IMR-90 (cell line): ENCODE data around the gene NRXN2. TPM values are rescaled to one million over a fixed set of nuclear protein-coding genes. Genes with fewer than 3 reads are reported as not detected.
A peak's percentile ranks its signal among the peaks of the same experiment; 100 is the strongest.

Source experiments
- ATAC-seq: fragments of 200-7000 bp; cut with Tn5 transposase; 2 replicates; pipeline ENCODE4 v1.9.1; 2020; ENCODE audit warnings: low read depth, mild to moderate bottlenecking, moderate library complexity
- BruUV-seq: library from RNA; stranded (reverse); fragments of 400-500 nt; replicated peaks from 2 replicates; lab custom pipeline; 2021; lab: Mats Ljungman, UMichigan
- CTCF ChIA-PET: fragments of 300-600 bp; formaldehyde crosslinking; extraction: SDS; loops from one replicate; lab custom pipeline; 2021; ENCODE audit warnings: antibody characterized with exemption; lab: Yijun Ruan, JAX
- POLR2A ChIA-PET: fragments of 300-600 bp; sonication (Branson Sonifier 250); formaldehyde crosslinking; loops from one replicate; lab custom pipeline; 2022; ENCODE audit warnings: antibody characterized with exemption; ENCODE audit not compliant: unreplicated experiment; lab: Charles Lee
- DNase-seq: peaks from one replicate; pipeline ENCODE4 v3.0.0; 2013
- H2AFZ ChIP-seq: replicated peaks from 2 replicates; pipeline ENCODE3; 2013; ENCODE audit warnings: low read length, mild to moderate bottlenecking; ENCODE audit not compliant: poor library complexity
- H2AK5ac ChIP-seq: 2 replicates; pipeline ENCODE4 v1.6.1; 2013; ENCODE audit warnings: low read depth, low read length, inconsistent platforms
- H2AK9ac ChIP-seq: replicated peaks from 2 replicates; pipeline ENCODE3; 2013; ENCODE audit warnings: mild to moderate bottlenecking, low read depth, low read length, moderate library complexity; ENCODE audit not compliant: poor library complexity
- H2BK120ac ChIP-seq: 2 replicates; pipeline ENCODE4 v1.6.1; 2013; ENCODE audit warnings: low read depth, low read length, inconsistent platforms
- H2BK15ac ChIP-seq: 3 replicates; pipeline ENCODE4 v1.6.1; 2013; ENCODE audit warnings: low read depth, low read length, inconsistent platforms
- H2BK20ac ChIP-seq: 2 replicates; pipeline ENCODE4 v1.6.1; 2013; ENCODE audit warnings: low read depth, mild to moderate bottlenecking, inconsistent platforms, low read length, moderate library complexity
- H2BK5ac ChIP-seq: 2 replicates; pipeline ENCODE4 v1.6.1; 2013; ENCODE audit warnings: mild to moderate bottlenecking, low read depth, low read length, inconsistent platforms; ENCODE audit not compliant: poor library complexity, severe bottlenecking
- H3K14ac ChIP-seq: replicated peaks from 2 replicates; pipeline ENCODE4 v1.6.1; 2013; ENCODE audit warnings: low read depth, low read length, inconsistent platforms
- H3K18ac ChIP-seq: 2 replicates; pipeline ENCODE4 v1.6.1; 2013; ENCODE audit warnings: low read depth, low read length, control low read depth
- H3K23ac ChIP-seq: 2 replicates; pipeline ENCODE4 v1.6.1; 2013; ENCODE audit warnings: low read depth, low read length, inconsistent platforms
- H3K27ac ChIP-seq: 2 replicates; pipeline ENCODE4 v1.5.1; 2013; ENCODE audit warnings: mild to moderate bottlenecking, control low read depth, low read length; ENCODE audit not compliant: insufficient read depth
- H3K27me3 ChIP-seq: 2 replicates; pipeline ENCODE4 v1.6.1; 2013; ENCODE audit warnings: low read length; ENCODE audit not compliant: control insufficient read depth, insufficient read depth
- H3K36me3 ChIP-seq: 2 replicates; pipeline ENCODE4 v1.6.1; 2013; ENCODE audit warnings: low read length, mixed read lengths; ENCODE audit not compliant: control insufficient read depth, insufficient read depth
- H3K4ac ChIP-seq: 2 replicates; pipeline ENCODE4 v1.6.1; 2013; ENCODE audit warnings: low read depth, low read length, inconsistent platforms
- H3K4me1 ChIP-seq: 2 replicates; pipeline ENCODE4 v1.6.1; 2013; ENCODE audit warnings: low read length, mixed read lengths; ENCODE audit not compliant: control insufficient read depth, insufficient read depth
- H3K4me2 ChIP-seq: 2 replicates; pipeline ENCODE4 v1.6.1; 2013; ENCODE audit warnings: low read depth, mild to moderate bottlenecking, control low read depth, low read length, moderate library complexity
- H3K4me3 ChIP-seq: 2 replicates; pipeline ENCODE4 v1.5.1; 2013; ENCODE audit warnings: low read depth, mild to moderate bottlenecking, control low read depth, low read length, moderate library complexity; ENCODE audit not compliant: insufficient read depth
- H3K56ac ChIP-seq: 2 replicates; pipeline ENCODE4 v1.6.1; 2013; ENCODE audit warnings: low read length, inconsistent platforms; ENCODE audit not compliant: insufficient read depth; ENCODE audit errors: extremely low read depth
- H3K79me1 ChIP-seq, 2 experiments: 2 replicates each; pipeline ENCODE4 v1.6.1; 2013; ENCODE audit warnings: low read length in 2 of 2, inconsistent platforms in 1 of 2, low read depth in 1 of 2
- H3K9ac ChIP-seq: 2 replicates; pipeline ENCODE4 v1.6.1; 2013; ENCODE audit warnings: low read depth, low read length, control low read depth
- H3K9me1 ChIP-seq: 2 replicates; pipeline ENCODE4 v1.6.1; 2013; ENCODE audit warnings: low read length, inconsistent platforms; ENCODE audit not compliant: insufficient read depth
- H3K9me3 ChIP-seq: 2 replicates; pipeline ENCODE4 v1.6.1; 2013; ENCODE audit warnings: low read length; ENCODE audit not compliant: control insufficient read depth, insufficient read depth
- H4K20me1 ChIP-seq: 2 replicates; pipeline ENCODE4 v1.6.1; 2013; ENCODE audit warnings: low read length, inconsistent platforms; ENCODE audit not compliant: insufficient read depth
- H4K5ac ChIP-seq: 2 replicates; pipeline ENCODE4 v1.6.1; 2013; ENCODE audit warnings: mild to moderate bottlenecking, low read depth, low read length, control low read depth
- H4K8ac ChIP-seq, 2 experiments: 2 replicates each; pipeline ENCODE4 v1.6.1; 2013; ENCODE audit warnings: low read depth in 2 of 2, low read length in 2 of 2, control low read depth in 1 of 2, inconsistent platforms in 1 of 2
- H4K91ac ChIP-seq: 2 replicates; pipeline ENCODE4 v1.6.1; 2013; ENCODE audit warnings: low read depth, low read length, inconsistent platforms; ENCODE audit not compliant: insufficient read depth
- BHLHE40 ChIP-seq: fragments of 150-350 bp; IDR thresholded peaks from 2 replicates; pipeline ENCODE4 v1.6.1; 2016; ENCODE audit warnings: mild to moderate bottlenecking, low read depth, low read length
- CEBPB ChIP-seq: IDR thresholded peaks from 2 replicates; pipeline ENCODE4 v1.6.1; 2012; ENCODE audit warnings: low read depth, low read length, improper control_type of control experiment
- CHD1 ChIP-seq: IDR thresholded peaks from 2 replicates; pipeline ENCODE4 v1.6.1; 2012; ENCODE audit warnings: low read depth, low read length, improper control_type of control experiment
- CTCF ChIP-seq: conservative IDR thresholded peaks from 2 replicates; pipeline ENCODE4 v1.5.1; 2012; ENCODE audit warnings: mild to moderate bottlenecking, low read depth, low read length, improper control_type of control experiment
- ELK1 ChIP-seq: fragments of 150-350 bp; IDR thresholded peaks from 2 replicates; pipeline ENCODE4 v1.6.1; 2016; ENCODE audit warnings: low read depth, mild to moderate bottlenecking, low read length, moderate library complexity, borderline replicate concordance
- FOS ChIP-seq: fragments of 150-350 bp; IDR thresholded peaks from 2 replicates; pipeline ENCODE4 v1.6.1; 2016; ENCODE audit warnings: low read depth, low read length
- MAFK ChIP-seq: IDR thresholded peaks from 2 replicates; pipeline ENCODE4 v1.6.1; 2012; ENCODE audit warnings: low read depth, low read length, improper control_type of control experiment
- MAZ ChIP-seq: IDR thresholded peaks from 2 replicates; pipeline ENCODE4 v1.6.1; 2012; ENCODE audit warnings: low read depth, mild to moderate bottlenecking, low read length, improper control_type of control experiment, moderate library complexity, borderline replicate concordance
- MXI1 ChIP-seq: IDR thresholded peaks from 2 replicates; pipeline ENCODE4 v1.6.1; 2012; ENCODE audit warnings: low read depth, mild to moderate bottlenecking, low read length, moderate library complexity, borderline replicate concordance
- NFE2L2 ChIP-seq: fragments of 150-350 bp; IDR thresholded peaks from 2 replicates; pipeline ENCODE4 v1.6.1; 2016; ENCODE audit warnings: low read depth, mild to moderate bottlenecking, low read length
- POLR2A ChIP-seq: IDR thresholded peaks from 2 replicates; pipeline ENCODE4 v1.6.1; 2012; ENCODE audit warnings: mild to moderate bottlenecking, low read depth, low read length
- RAD21 ChIP-seq: IDR thresholded peaks from 2 replicates; pipeline ENCODE4 v1.6.1; 2012; ENCODE audit warnings: low read length, improper control_type of control experiment
- RCOR1 ChIP-seq: IDR thresholded peaks from 2 replicates; pipeline ENCODE4 v1.6.1; 2012; ENCODE audit warnings: mild to moderate bottlenecking, low read length, improper control_type of control experiment; ENCODE audit not compliant: insufficient replicate concordance
- RFX5 ChIP-seq: IDR thresholded peaks from 2 replicates; pipeline ENCODE4 v1.8.0; 2012; ENCODE audit warnings: low read depth, mild to moderate bottlenecking, low read length, moderate library complexity
- SMC3 ChIP-seq: fragments of 150-350 bp; IDR thresholded peaks from 2 replicates; pipeline ENCODE4 v1.6.1; 2016; ENCODE audit warnings: low read depth, mild to moderate bottlenecking, antibody characterized with exemption, low read length, moderate library complexity
- USF2 ChIP-seq: fragments of 150-350 bp; IDR thresholded peaks from 2 replicates; pipeline ENCODE4 v1.6.1; 2017; ENCODE audit warnings: mild to moderate bottlenecking, antibody characterized with exemption, low read length, low read depth
- WGBS, 2 experiments: methylation state at CpG; one replicate each; pipeline versions ENCODE4 v1.1.5 to v1.1.7; 2013; ENCODE audit warnings: missing lambda C conversion rate in 2 of 2; ENCODE audit not compliant: insufficient read length in 1 of 2; ENCODE audit errors: extremely low coverage in 2 of 2; 5-methylcytosine and 5-hydroxymethylcytosine counted together
- dilution Hi-C: fragments of 300-500 bp; cut with HindIII; formaldehyde crosslinking; loops from one replicate; pipeline ENCODE4 v1.14.3; 2018; ENCODE audit warnings: low sequenced_read_pairs; ENCODE audit not compliant: unreplicated experiment
- in situ Hi-C: fragments of 300-500 bp; cut with MboI; formaldehyde crosslinking; loops from 3 replicates; pipeline ENCODE4 v1.14.3; 2019; ENCODE audit warnings: low sequenced_read_pairs, inconsistent platforms, mixed read lengths
- intact Hi-C: fragments of 100-400 bp; cut with micrococcal nuclease; formaldehyde crosslinking; loops from 2 replicates; pipeline ENCODE4 v1.10.0; 2022
- polyA plus RNA-seq, 3 experiments: library from polyadenylated mRNA; depleted of rRNA; stranded (reverse); fragments of >200 nt; gene quantifications; 2 replicates each; pipeline ENCODE4 v1.2.3, GENCODE V29; 2012; ENCODE audit warnings: low replicate concordance in 1 of 3
- total RNA-seq: library from RNA; depleted of rRNA; stranded (reverse); fragments of >200 nt; gene quantifications from 2 replicates; pipeline ENCODE4 v1.2.3, GENCODE V29; 2012

The NRXN2 gene
- total and polyA plus RNA-seq, 2 of the 4 experiments (the other 2 are of a cell fraction), result 0.18 to 0.22 TPM

- WGBS, 2 experiments, result 52% methylated on average over 6 of the region's 6 CpGs; no CpG with 5 or more reads in 1 of the 2 experiments
- Histone ChIP-seq H2AFZ (no peak overlapping the region), H3K4me3 (no peak overlapping the region), H3K4ac (no peak overlapping the region), H3K27ac (no peak overlapping the region), H2BK120ac (no peak overlapping the region), H2AK9ac (no peak overlapping the region), H2BK15ac (no peak overlapping the region), H4K5ac (no peak overlapping the region), H3K18ac (no peak overlapping the region), H3K79me1 (no peaks in the 10 kb centered on the region), H3K9me3 (no peaks in the 10 kb centered on the region), H2BK5ac (peak overlapping the region; percentile 50), H3K36me3 (no peaks in the 10 kb centered on the region), H4K20me1 (no peaks in the 10 kb centered on the region), H3K23ac (no peak overlapping the region), H2BK20ac (no peak overlapping the region), H3K4me2 (no peak overlapping the region), H3K9ac (no peak overlapping the region), H3K4me1 (no peaks in the 10 kb centered on the region), H3K9me1 (peaks cover 3% of the 10 kb centered on the region; the same call in 1 of the 2 replicates), H3K56ac (no peak overlapping the region), H4K8ac (no peak overlapping the region), H3K27me3 (peaks cover 33% of the 10 kb centered on the region), H4K91ac (no peak overlapping the region), H2AK5ac (no peak overlapping the region), H3K14ac (no peak overlapping the region)
- ChIA-PET CTCF (no interaction called here), POLR2A (no interaction called here)
- intact Hi-C loops (no loop called here), in situ Hi-C loops (no loop called here), dilution Hi-C loops (no loop called here)
- no TSS peak for BruUV-seq
- TF ChIP-seq MAZ, result no peak
- TF ChIP-seq SMC3, result no peak
- no peak for TF ChIP-seq MAFK
- TF ChIP-seq RAD21, result no peak
- no peak for TF ChIP-seq BHLHE40
- no peak for TF ChIP-seq RFX5
- no peak for TF ChIP-seq NFE2L2
- TF ChIP-seq RCOR1, result no peak
- TF ChIP-seq MXI1, result no peak
- TF ChIP-seq POLR2A, result no peak
- TF ChIP-seq ELK1, result no peak
- TF ChIP-seq CTCF, result no peak
- no peak for TF ChIP-seq CEBPB
- no peak for TF ChIP-seq FOS
- no peak for TF ChIP-seq USF2
- no peak for TF ChIP-seq CHD1
- ATAC-seq, result no peak
- DNase-seq, result no peak
Observed at GRCh38 chr11:64577202-64577601, 145.8 kb downstream of the NRXN2 start.
